NOMO-1 treated with DMSO at 0.1 percent for 48 hours (cell line): Measurements from ENCODE around the gene COPS6.
A peak's percentile ranks its signal among the peaks of the same experiment; 100 is the strongest.

Experiments used
- DNase-seq: peaks from one replicate; lab custom pipeline; 2025; ENCODE audit not compliant: unreplicated experiment; lab: John Stamatoyannopoulos, UW

Gene COPS6

GRCh38 chr7:100079024-100079560 lies 9.7 kb upstream of the COPS6 start:
- DNase-seq: no peak

- DNase-seq: no peak
These were observed 7.7 kb upstream of the COPS6 start for GRCh38 chr7:100080907-100081534.

- peak; percentile 100 for DNase-seq
These were observed 7.2 kb upstream of the COPS6 start, which contains the start of gene ZNF3 for GRCh38 chr7:100081535-100082102. TSS of gene ZNF3 (minus strand) at chr7:100081723. CDS start at chr7:100077357, 4,366 bp downstream.

GRCh38 chr7:100082978-100083377 lies 5.8 kb upstream of the COPS6 start:
- DNase-seq: no peak

GRCh38 chr7:100085515-100085914 lies 3.3 kb upstream of the COPS6 start:
- peak; percentile 23 for DNase-seq

GRCh38 chr7:100087055-100087750 lies 1.6 kb upstream of the COPS6 start:
- no peak for DNase-seq

- DNase-seq: no peak
These were observed 611 bp upstream of the COPS6 start for GRCh38 chr7:100088095-100088620.

GRCh38 chr7:100089458-100090196 lies 858 bp downstream of the COPS6 start:
- no peak for DNase-seq

GRCh38 chr7:100090527-100091410 lies 2.0 kb downstream of the COPS6 start:
- no peak for DNase-seq

GRCh38 chr7:100091411-100092181 lies 2.8 kb downstream of the COPS6 start:
- DNase-seq: no peak

- no peak for DNase-seq
These were observed 4.3 kb downstream of the COPS6 start for GRCh38 chr7:100093054-100093453.

- no peak for DNase-seq
These were observed 4.7 kb downstream of the COPS6 start for GRCh38 chr7:100093498-100093897.

GRCh38 chr7:100093925-100094486 lies 5.2 kb downstream of the COPS6 start:
- DNase-seq: no peak

- no peak for DNase-seq
These were observed 6.5 kb downstream of the COPS6 start for GRCh38 chr7:100095289-100095688.

- no peak for DNase-seq
These were observed 6.9 kb downstream of the COPS6 start for GRCh38 chr7:100095704-100096103.

- no peak for DNase-seq
These were observed 10.1 kb downstream of the COPS6 start for GRCh38 chr7:100098913-100099312.

GRCh38 chr7:100099452-100099851 lies 10.7 kb downstream of the COPS6 start:
- DNase-seq: no peak

GRCh38 chr7:100100420-100101015 lies 11.7 kb downstream of the COPS6 start:
- peak; percentile 89 for DNase-seq
